Muscle layer of duodenum (tissue), 2 donors: ENCODE measurements around the gene AARSD1.
"Not testable (repeated sequence)": the region's sequence is repeated elsewhere in the genome, so short reads cannot be mapped to it uniquely, and the experiment has no call there.

ENCODE experiments used
- H3K27ac ChIP-seq: one replicate; pipeline ENCODE4 v1.7.0; 2013; ENCODE audit warnings: mild to moderate bottlenecking, low read length
- H3K27me3 ChIP-seq: one replicate; pipeline ENCODE4 v1.7.0; 2013; ENCODE audit warnings: low read depth, mild to moderate bottlenecking, control low read depth, low read length
- H3K36me3 ChIP-seq, 2 donors: one replicate each; pipeline ENCODE4 v1.7.0; 2013; ENCODE audit warnings: low read length in 2 of 2, control low read depth in 1 of 2, mild to moderate bottlenecking in 1 of 2; ENCODE audit not compliant: insufficient read depth in 2 of 2, control insufficient read depth in 1 of 2
- H3K4me1 ChIP-seq, 2 donors: one replicate each; pipeline ENCODE4 v1.7.0; 2013; ENCODE audit warnings: low read length in 2 of 2, mild to moderate bottlenecking in 2 of 2, control low read depth in 1 of 2, moderate library complexity in 1 of 2; ENCODE audit not compliant: insufficient read depth in 2 of 2, control insufficient read depth in 1 of 2
- H3K4me3 ChIP-seq, 2 donors: one replicate each; pipeline ENCODE4 v1.7.0; 2013; ENCODE audit warnings: low read length in 2 of 2, low read depth in 1 of 2, mild to moderate bottlenecking in 1 of 2
- H3K9me3 ChIP-seq, 2 donors: one replicate each; pipeline ENCODE4 v1.7.0; 2013; ENCODE audit warnings: low read length in 2 of 2, control low read depth in 1 of 2, mild to moderate bottlenecking in 1 of 2; ENCODE audit not compliant: control insufficient read depth in 1 of 2
- donor health status: healthy.

Gene AARSD1

GRCh38 chr17:42964161-42964932 is at the start of gene AARSD1:
Gene AARSD1 (minus strand): TSS chr17:42964454. CDS start chr17:42964440, 14 bp downstream.
- Histone ChIP-seq H3K4me1 (peaks cover 7 to 9% of the 10 kb centered on the region in 2 donors), H3K27me3 (no peaks in the 10 kb centered on the region), H3K27ac (peak within 1 kb of the TSS; percentile 83), H3K9me3 (no peaks in the 10 kb centered on the region), H3K36me3 (peaks cover 8 to 25% of the 10 kb centered on the region in 2 donors), H3K4me3 (peak within 1 kb of the TSS; percentile 76 to 91)

GRCh38 chr17:43013296-43013695 is 49.0 kb upstream of the AARSD1 start:
- H3K36me3 ChIP-seq = peaks cover 21 to 48% of the 10 kb centered on the region in 2 donors
- H3K27ac ChIP-seq = no peak overlapping the region
- no peak overlapping the region for H3K4me3 ChIP-seq
- H3K27me3 ChIP-seq = no peaks in the 10 kb centered on the region
- peaks cover 7 to 36% of the 10 kb centered on the region in 2 donors for H3K4me1 ChIP-seq
- no peaks in the 10 kb centered on the region for H3K9me3 ChIP-seq

GRCh38 chr17:43011728-43012472 is 47.6 kb upstream of the AARSD1 start:
- H3K9me3 ChIP-seq = no peaks in the 10 kb centered on the region
- peaks cover 18 to 44% of the 10 kb centered on the region in 2 donors for H3K36me3 ChIP-seq

GRCh38 chr17:43010667-43011308 is 46.5 kb upstream of the AARSD1 start:
- Histone ChIP-seq H3K4me3 (no peak overlapping the region), H3K36me3 (peaks cover 14 to 33% of the 10 kb centered on the region in 2 donors), H3K4me1 (peaks cover 5 to 28% of the 10 kb centered on the region in 2 donors), H3K27me3 (no peaks in the 10 kb centered on the region), H3K9me3 (no peaks in the 10 kb centered on the region), H3K27ac (peak overlapping the region; percentile 39)

More at GRCh38 chr17:43011728-43012472, 47.6 kb upstream of the AARSD1 start:
- Histone ChIP-seq H3K4me1 (peaks cover 5 to 31% of the 10 kb centered on the region in 2 donors), H3K27me3 (no peaks in the 10 kb centered on the region), H3K27ac (no peak overlapping the region), H3K4me3 (no peak overlapping the region)

GRCh38 chr17:43006639-43007551 is 42.6 kb upstream of the AARSD1 start, which contains the start of gene IFI35:
Gene IFI35 (plus strand): TSS chr17:43006784. CDS start chr17:43006948, 164 bp downstream.
- peaks cover 12 to 19% of the 10 kb centered on the region in 2 donors for H3K36me3 ChIP-seq
- peak within 1 kb of the TSS; percentile 80 to 97 for H3K4me3 ChIP-seq
- H3K4me1 ChIP-seq = peaks cover 0 to 4% of the 10 kb centered on the region in 2 donors

GRCh38 chr17:43003542-43004172 is 39.4 kb upstream of the AARSD1 start:
- H3K9me3 ChIP-seq = no peaks in the 10 kb centered on the region
- peaks cover 6 to 19% of the 10 kb centered on the region in 2 donors for H3K4me1 ChIP-seq
- peak overlapping the region; percentile 23 for H3K27ac ChIP-seq
- H3K27me3 ChIP-seq = no peaks in the 10 kb centered on the region
- no peak overlapping the region for H3K4me3 ChIP-seq
- peaks cover 22 to 43% of the 10 kb centered on the region in 2 donors for H3K36me3 ChIP-seq

More at GRCh38 chr17:43006639-43007551, 42.6 kb upstream of the AARSD1 start, which contains the start of gene IFI35:
- H3K9me3 ChIP-seq = no peaks in the 10 kb centered on the region
- peak within 1 kb of the TSS; percentile 98 for H3K27ac ChIP-seq
- H3K27me3 ChIP-seq = no peaks in the 10 kb centered on the region

- peaks cover 22 to 47% of the 10 kb centered on the region in 2 donors for H3K36me3 ChIP-seq
Observed at GRCh38 chr17:43000894-43001293, 36.6 kb upstream of the AARSD1 start.

GRCh38 chr17:42999003-42999525 is 34.8 kb upstream of the AARSD1 start:
- peak overlapping the region; percentile 98 for H3K27ac ChIP-seq
- no peaks in the 10 kb centered on the region for H3K9me3 ChIP-seq
- peak overlapping the region; percentile 87 to 96 for H3K4me3 ChIP-seq
- peaks cover 22 to 48% of the 10 kb centered on the region in 2 donors for H3K36me3 ChIP-seq
- no peaks in the 10 kb centered on the region for H3K27me3 ChIP-seq
- H3K4me1 ChIP-seq = peaks cover 6 to 23% of the 10 kb centered on the region in 2 donors

More at GRCh38 chr17:43000894-43001293, 36.6 kb upstream of the AARSD1 start:
- not testable (repeated sequence) for H3K27ac ChIP-seq, H3K4me3 ChIP-seq, H3K9me3 ChIP-seq, H3K27me3 ChIP-seq
- H3K4me1 ChIP-seq = peaks cover 6 to 23% of the 10 kb centered on the region in 2 donors

GRCh38 chr17:42997984-42998938 is 34.0 kb upstream of the AARSD1 start, which contains the start of gene RPL27:
Gene RPL27 (plus strand): TSS chr17:42998419. CDS start chr17:42998751, 332 bp downstream.
- Histone ChIP-seq H3K27ac (peak within 1 kb of the TSS; percentile 98), H3K27me3 (no peaks in the 10 kb centered on the region), H3K4me1 (peaks cover 6 to 23% of the 10 kb centered on the region in 2 donors), H3K36me3 (peaks cover 18 to 47% of the 10 kb centered on the region in 2 donors), H3K4me3 (peak within 1 kb of the TSS; percentile 87 to 96), H3K9me3 (no peaks in the 10 kb centered on the region)
